Measurements from ENCODE around the gene AGTPBP1. TPM values are rescaled to one million over a fixed set of nuclear protein-coding genes. Genes with fewer than 3 reads are reported as not detected.

AGTPBP1 gene
- total RNA-seq, 1 donor from 2014 or later, result 25.1 TPM

DNA sequence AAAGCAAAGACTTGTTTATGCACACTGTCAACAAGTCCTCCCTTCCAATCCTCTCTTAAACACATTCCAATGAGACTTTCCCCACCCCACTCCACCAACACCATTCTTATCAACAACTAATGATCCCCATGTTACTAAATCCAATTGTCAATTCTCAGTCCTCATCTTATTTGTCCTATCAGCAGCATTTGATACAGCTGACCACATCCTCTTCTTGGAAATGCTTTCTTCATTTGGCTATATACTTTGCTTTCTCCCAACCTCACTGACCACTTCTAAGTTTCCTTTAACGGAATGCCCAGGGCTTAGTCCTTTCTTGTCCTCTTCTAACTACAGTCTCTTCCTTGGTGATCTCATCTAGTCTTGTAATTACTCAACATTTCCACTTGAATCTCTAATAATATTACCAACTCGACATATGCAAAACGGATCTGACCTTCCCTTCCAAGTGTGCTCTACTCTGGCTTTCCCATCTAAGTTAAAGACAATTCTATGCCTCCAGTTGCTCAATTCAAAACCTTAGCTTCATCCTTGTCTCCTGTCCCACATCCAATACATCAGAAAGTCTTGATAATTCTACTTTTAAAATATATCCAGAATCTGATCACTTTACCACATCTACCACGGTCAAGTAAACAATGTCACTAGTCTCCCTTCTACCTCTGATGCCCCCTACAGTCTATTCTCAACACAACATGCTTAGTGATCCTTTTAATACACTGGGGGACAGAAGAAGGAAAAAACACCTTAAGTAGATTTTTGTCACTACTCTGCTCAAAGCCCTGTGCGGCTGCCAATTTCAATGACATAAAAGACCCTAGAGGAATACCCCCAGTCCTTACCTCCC is 25.5 kb downstream of the AGTPBP1 start:
- DNase-seq (ENCODE audit: low spot score), result no peak
- peaks cover 13% of the 10 kb centered on the region for H3K9me3 Mint-ChIP-seq (ENCODE audit: low read depth)
- peaks cover 4% of the 10 kb centered on the region for H3K4me1 Mint-ChIP-seq (ENCODE audit: low read depth)
- H3K27me3 Mint-ChIP-seq (ENCODE audit: low read depth), result no peaks in the 10 kb centered on the region
- peaks cover 6% of the 10 kb centered on the region for H3K36me3 Mint-ChIP-seq (ENCODE audit: low read depth)
- TF ChIP-seq, protein P1, sequence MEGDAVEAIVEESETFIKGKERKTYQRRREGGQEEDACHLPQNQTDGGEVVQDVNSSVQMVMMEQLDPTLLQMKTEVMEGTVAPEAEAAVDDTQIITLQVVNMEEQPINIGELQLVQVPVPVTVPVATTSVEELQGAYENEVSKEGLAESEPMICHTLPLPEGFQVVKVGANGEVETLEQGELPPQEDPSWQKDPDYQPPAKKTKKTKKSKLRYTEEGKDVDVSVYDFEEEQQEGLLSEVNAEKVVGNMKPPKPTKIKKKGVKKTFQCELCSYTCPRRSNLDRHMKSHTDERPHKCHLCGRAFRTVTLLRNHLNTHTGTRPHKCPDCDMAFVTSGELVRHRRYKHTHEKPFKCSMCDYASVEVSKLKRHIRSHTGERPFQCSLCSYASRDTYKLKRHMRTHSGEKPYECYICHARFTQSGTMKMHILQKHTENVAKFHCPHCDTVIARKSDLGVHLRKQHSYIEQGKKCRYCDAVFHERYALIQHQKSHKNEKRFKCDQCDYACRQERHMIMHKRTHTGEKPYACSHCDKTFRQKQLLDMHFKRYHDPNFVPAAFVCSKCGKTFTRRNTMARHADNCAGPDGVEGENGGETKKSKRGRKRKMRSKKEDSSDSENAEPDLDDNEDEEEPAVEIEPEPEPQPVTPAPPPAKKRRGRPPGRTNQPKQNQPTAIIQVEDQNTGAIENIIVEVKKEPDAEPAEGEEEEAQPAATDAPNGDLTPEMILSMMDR (IDR thresholded peaks at IDR 0.05), result peak; percentile 40
- H3K27ac Mint-ChIP-seq (ENCODE audit: unreplicated experiment), result no peak overlapping the region
- H3K4me3 Mint-ChIP-seq (ENCODE audit: unreplicated experiment), result no peak overlapping the region

DNA sequence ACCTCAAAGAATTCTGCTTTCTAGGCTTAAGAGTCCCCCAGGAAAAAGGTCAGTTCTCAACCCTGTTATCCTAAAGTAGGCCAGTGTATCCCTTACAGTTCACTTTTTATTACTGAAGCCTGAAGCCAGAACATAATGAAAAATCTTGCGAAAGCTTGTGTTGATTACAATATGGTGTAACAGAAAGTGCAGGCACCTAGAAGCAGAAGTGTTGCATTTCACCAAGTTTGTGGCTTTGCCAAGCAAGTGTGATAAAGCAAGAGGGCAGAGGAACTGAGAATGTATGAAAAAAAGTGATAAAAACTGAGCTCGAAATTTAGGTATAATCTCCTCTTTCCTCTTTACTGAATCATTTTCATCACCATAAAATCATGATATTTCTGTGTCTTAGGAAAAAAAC is 26.2 kb downstream of the AGTPBP1 start:
- TF ChIP-seq, protein P1 (IDR thresholded peaks at IDR 0.05), result no peak
- no peak for DNase-seq (ENCODE audit: low spot score)
- H3K27me3 Mint-ChIP-seq (ENCODE audit: low read depth), result no peaks in the 10 kb centered on the region
- H3K4me3 Mint-ChIP-seq (ENCODE audit: unreplicated experiment), result no peak overlapping the region
- no peak overlapping the region for H3K27ac Mint-ChIP-seq (ENCODE audit: unreplicated experiment)
- H3K9me3 Mint-ChIP-seq (ENCODE audit: low read depth), result peaks cover 13% of the 10 kb centered on the region
- peaks cover 5% of the 10 kb centered on the region for H3K36me3 Mint-ChIP-seq (ENCODE audit: low read depth)
- peaks cover 4% of the 10 kb centered on the region for H3K4me1 Mint-ChIP-seq (ENCODE audit: low read depth)

DNA sequence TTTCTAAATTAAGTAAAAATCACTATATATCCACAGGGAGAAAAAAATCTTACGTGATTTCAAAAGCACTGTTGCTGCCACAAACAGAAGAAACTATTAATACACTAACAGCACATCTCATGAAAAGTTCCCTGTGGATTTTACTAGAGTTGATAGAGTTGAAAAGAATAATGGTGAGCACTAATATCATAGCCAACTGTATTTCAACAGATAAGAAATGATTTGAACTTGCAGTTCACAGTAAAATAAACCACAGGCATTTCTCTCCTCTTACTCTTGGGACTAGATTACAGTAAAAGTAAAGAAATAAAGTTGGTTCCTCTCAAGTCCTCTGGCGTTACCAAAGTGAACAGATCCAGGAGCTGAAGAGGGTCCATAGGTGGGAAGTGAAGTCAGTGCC is 27.9 kb downstream of the AGTPBP1 start:
- Mint-ChIP-seq H3K4me3 (ENCODE audit: unreplicated experiment) (no peak overlapping the region), H3K4me1 (ENCODE audit: low read depth) (peaks cover 4% of the 10 kb centered on the region), H3K27ac (ENCODE audit: unreplicated experiment) (no peak overlapping the region), H3K36me3 (ENCODE audit: low read depth) (peaks cover 6% of the 10 kb centered on the region), H3K9me3 (ENCODE audit: low read depth) (peaks cover 20% of the 10 kb centered on the region), H3K27me3 (ENCODE audit: low read depth) (no peaks in the 10 kb centered on the region)
- DNase-seq (ENCODE audit: low spot score), result no peak
- TF ChIP-seq, protein P1 (IDR thresholded peaks at IDR 0.05), result no peak

DNA sequence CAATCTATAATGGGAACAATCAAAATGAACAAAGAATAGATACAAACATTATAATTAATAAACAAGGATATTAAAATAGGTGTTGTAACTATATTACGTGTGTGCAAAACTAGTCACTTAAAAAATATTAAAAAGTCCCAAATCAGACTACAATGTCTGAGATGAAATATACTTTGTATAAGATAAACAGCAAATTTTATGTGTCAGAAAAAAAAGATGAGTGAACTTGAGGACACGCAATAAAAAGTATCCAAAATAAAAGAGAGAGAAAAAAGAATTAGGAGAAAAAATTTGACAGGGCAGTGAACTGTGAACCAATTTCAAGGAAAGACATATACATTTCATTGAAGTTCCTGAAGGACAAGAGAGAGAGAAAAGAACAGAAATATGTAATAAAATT is 37.0 kb downstream of the AGTPBP1 start:
- no peaks in the 10 kb centered on the region for H3K27me3 Mint-ChIP-seq (ENCODE audit: low read depth)
- peaks cover 9% of the 10 kb centered on the region for H3K9me3 Mint-ChIP-seq (ENCODE audit: low read depth)
- TF ChIP-seq, protein P1 (IDR thresholded peaks at IDR 0.05), result no peak
- H3K4me3 Mint-ChIP-seq (ENCODE audit: unreplicated experiment), result no peak overlapping the region
- H3K27ac Mint-ChIP-seq (ENCODE audit: unreplicated experiment), result no peak overlapping the region
- DNase-seq (ENCODE audit: low spot score), result no peak
- no peaks in the 10 kb centered on the region for H3K4me1 Mint-ChIP-seq (ENCODE audit: low read depth)
- H3K36me3 Mint-ChIP-seq (ENCODE audit: low read depth), result peaks cover 12% of the 10 kb centered on the region

DNA sequence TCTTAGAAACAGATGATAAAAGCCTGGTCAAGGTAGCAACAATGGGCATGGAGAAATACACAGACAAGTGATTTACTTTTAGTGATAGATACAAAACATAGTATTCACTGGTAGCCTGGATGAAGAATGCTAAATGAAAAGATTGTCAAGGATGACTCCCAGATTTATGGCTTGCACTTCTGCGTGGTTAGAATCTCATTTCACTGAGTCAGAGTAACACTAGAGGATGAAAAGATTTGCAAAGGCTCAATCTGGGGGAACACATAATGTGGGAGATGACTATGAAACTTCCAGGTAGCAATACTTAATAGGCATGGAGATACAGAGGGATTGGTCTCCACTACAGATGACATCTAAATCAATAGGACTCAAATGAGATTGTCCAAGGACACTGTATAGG is 38.4 kb downstream of the AGTPBP1 start:
- H3K9me3 Mint-ChIP-seq (ENCODE audit: low read depth), result no peaks in the 10 kb centered on the region
- peaks cover 1% of the 10 kb centered on the region for H3K4me1 Mint-ChIP-seq (ENCODE audit: low read depth)
- no peak overlapping the region for H3K27ac Mint-ChIP-seq (ENCODE audit: unreplicated experiment)
- H3K36me3 Mint-ChIP-seq (ENCODE audit: low read depth), result peaks cover 4% of the 10 kb centered on the region
- no peak overlapping the region for H3K4me3 Mint-ChIP-seq (ENCODE audit: unreplicated experiment)
- no peak for DNase-seq (ENCODE audit: low spot score)
- H3K27me3 Mint-ChIP-seq (ENCODE audit: low read depth), result no peaks in the 10 kb centered on the region
- TF ChIP-seq, protein P1 (IDR thresholded peaks at IDR 0.05), result no peak

Measured in chondrocyte (in vitro differentiated cells).